ENCODE data around the gene PROKR1.

The PROKR1 gene

GRCh38 chr2:68698567-68699377, 55.4 kb downstream of the PROKR1 start:
- Histone ChIP-seq H3K4me1 (ENCODE audit: insufficient read depth, low read length) (peaks cover 7% of the 10 kb centered on the region), H2AFZ (ENCODE audit: low read depth, low read length) (no peak overlapping the region), H4K20me1 (ENCODE audit: insufficient read depth, low read length) (no peaks in the 10 kb centered on the region), H3K4me3 (ENCODE audit: low read depth in 1 of 2, low read length in 2 of 2) (no peak overlapping the region), H3K36me3 (ENCODE audit: insufficient read depth, low read length) (no peaks in the 10 kb centered on the region), H3K9ac (ENCODE audit: low read depth, low read length) (no peak overlapping the region), H3K79me2 (ENCODE audit: insufficient read depth, low read length) (no peaks in the 10 kb centered on the region), H3K27ac (ENCODE audit: low read length) (no peak overlapping the region), H3K9me3 (ENCODE audit: insufficient read depth, low read length, severe bottlenecking) (peaks cover 8% of the 10 kb centered on the region), H3K27me3 (ENCODE audit: insufficient read depth, low read length, poor library complexity) (no peaks in the 10 kb centered on the region), H3K4me2 (ENCODE audit: insufficient read depth, low read length) (no peak overlapping the region)
- TF ChIP-seq EZH2 (IDR thresholded peaks at IDR 0.05; ENCODE audit: borderline replicate concordance, low read depth, low read length, severe bottlenecking) (no peak), CTCF (IDR thresholded peaks at IDR 0.05; ENCODE audit: borderline replicate concordance, extremely low read depth, low read length, poor library complexity, severe bottlenecking) (no peak)
- DNase-seq (no peak), ATAC-seq (ENCODE audit: insufficient read depth, low read depth) (no peak)

GRCh38 chr2:68700560-68700959, 57.2 kb downstream of the PROKR1 start:
- H3K79me2 ChIP-seq (ENCODE audit: insufficient read depth, low read length), result no peaks in the 10 kb centered on the region
- no peak overlapping the region for H3K9ac ChIP-seq (ENCODE audit: low read depth, low read length)
- no peak overlapping the region for H3K27ac ChIP-seq (ENCODE audit: low read length)
- H3K4me3 ChIP-seq (ENCODE audit: low read depth in 1 of 2, low read length in 2 of 2), result no peak overlapping the region
- H3K27me3 ChIP-seq (ENCODE audit: insufficient read depth, low read length, poor library complexity), result no peaks in the 10 kb centered on the region
- H4K20me1 ChIP-seq (ENCODE audit: insufficient read depth, low read length), result no peaks in the 10 kb centered on the region
- no peak overlapping the region for H3K4me2 ChIP-seq (ENCODE audit: insufficient read depth, low read length)
- peaks cover 7% of the 10 kb centered on the region for H3K4me1 ChIP-seq (ENCODE audit: insufficient read depth, low read length)
- ATAC-seq (ENCODE audit: insufficient read depth, low read depth) (no peak), DNase-seq (no peak)
- H3K9me3 ChIP-seq (ENCODE audit: insufficient read depth, low read length, severe bottlenecking), result peaks cover 8% of the 10 kb centered on the region
- TF ChIP-seq CTCF (IDR thresholded peaks at IDR 0.05; ENCODE audit: borderline replicate concordance, extremely low read depth, low read length, poor library complexity, severe bottlenecking) (no peak), EZH2 (IDR thresholded peaks at IDR 0.05; ENCODE audit: borderline replicate concordance, low read depth, low read length, severe bottlenecking) (no peak)
- no peak overlapping the region for H2AFZ ChIP-seq (ENCODE audit: low read depth, low read length)
- H3K36me3 ChIP-seq (ENCODE audit: insufficient read depth, low read length), result no peaks in the 10 kb centered on the region

GRCh38 chr2:68706637-68707036, 63.3 kb downstream of the PROKR1 start:
- DNase-seq (no peak), ATAC-seq (ENCODE audit: insufficient read depth, low read depth) (no peak)
- Histone ChIP-seq H3K4me2 (ENCODE audit: insufficient read depth, low read length) (no peak overlapping the region), H3K27ac (ENCODE audit: low read length) (no peak overlapping the region), H3K9me3 (ENCODE audit: insufficient read depth, low read length, severe bottlenecking) (no peaks in the 10 kb centered on the region), H3K4me1 (ENCODE audit: insufficient read depth, low read length) (peaks cover 14% of the 10 kb centered on the region), H2AFZ (ENCODE audit: low read depth, low read length) (no peak overlapping the region), H3K9ac (ENCODE audit: low read depth, low read length) (no peak overlapping the region), H3K36me3 (ENCODE audit: insufficient read depth, low read length) (no peaks in the 10 kb centered on the region), H3K27me3 (ENCODE audit: insufficient read depth, low read length, poor library complexity) (no peaks in the 10 kb centered on the region), H3K4me3 (ENCODE audit: low read depth in 1 of 2, low read length in 2 of 2) (no peak overlapping the region), H3K79me2 (ENCODE audit: insufficient read depth, low read length) (no peaks in the 10 kb centered on the region), H4K20me1 (ENCODE audit: insufficient read depth, low read length) (no peaks in the 10 kb centered on the region)
- no peak for TF ChIP-seq EZH2 (IDR thresholded peaks at IDR 0.05; ENCODE audit: borderline replicate concordance, low read depth, low read length, severe bottlenecking)
- no peak for TF ChIP-seq CTCF (IDR thresholded peaks at IDR 0.05; ENCODE audit: borderline replicate concordance, extremely low read depth, low read length, poor library complexity, severe bottlenecking)
